Natural killer cell (primary cell): ENCODE measurements around the gene NEUROD2. TPM values are rescaled to one million over a fixed set of nuclear protein-coding genes. Genes with fewer than 3 reads are reported as not detected.

Source experiments
- ATAC-seq, 3 donors: fragments of 150-1000 bp in 2 of 3; fragments of 200-7000 bp in 1 of 3; cut with Tn5 transposase; 1 replicate in 1 of 3; 2 replicates in 2 of 3; pipeline ENCODE4 v1.10.0; 2021; ENCODE audit warnings: mild to moderate bottlenecking in 2 of 3, moderate library complexity in 2 of 3
- DNase-seq, 2 donors: peaks; one replicate each; pipeline versions ENCODE4 v3.0.0 to v3.0.0-alpha.2; 2013 to 2021; ENCODE audit warnings: mixed read lengths in 1 of 2
- H3K27ac ChIP-seq: one replicate; pipeline ENCODE4 v1.5.1; 2013; ENCODE audit warnings: mild to moderate bottlenecking, low read length
- H3K27me3 ChIP-seq: one replicate; pipeline ENCODE4 v1.6.1; 2013; ENCODE audit warnings: low read length; ENCODE audit not compliant: control insufficient read depth, insufficient read depth
- H3K36me3 ChIP-seq: one replicate; pipeline ENCODE4 v1.6.1; 2013; ENCODE audit warnings: low read length; ENCODE audit not compliant: control insufficient read depth, insufficient read depth
- H3K4me1 ChIP-seq: one replicate; pipeline ENCODE4 v1.6.1; 2013; ENCODE audit warnings: low read length; ENCODE audit not compliant: control insufficient read depth, insufficient read depth
- H3K4me3 ChIP-seq: one replicate; pipeline ENCODE4 v1.5.1; 2013; ENCODE audit warnings: low read length
- H3K9me3 ChIP-seq: one replicate; pipeline ENCODE4 v1.6.1; 2013; ENCODE audit warnings: low read length; ENCODE audit not compliant: control insufficient read depth, insufficient read depth
- H3K27ac Mint-ChIP-seq, 2 donors: one replicate each; pipeline ENCODE4 v1.8.0; 2022; ENCODE audit warnings: mild to moderate bottlenecking in 2 of 2, mixed read lengths in 2 of 2, moderate library complexity in 1 of 2
- H3K27me3 Mint-ChIP-seq, 2 donors: one replicate each; pipeline ENCODE4 v1.8.0; 2022; ENCODE audit warnings: low read depth in 2 of 2, mixed read lengths in 2 of 2
- H3K36me3 Mint-ChIP-seq: one replicate; pipeline ENCODE4 v1.8.0; 2022; ENCODE audit warnings: mixed read lengths
- H3K4me1 Mint-ChIP-seq, 2 donors: one replicate each; pipeline ENCODE4 v1.8.0; 2022; ENCODE audit warnings: mixed read lengths in 2 of 2
- H3K4me3 Mint-ChIP-seq: one replicate; pipeline ENCODE4 v1.8.0; 2022; ENCODE audit warnings: mild to moderate bottlenecking, moderate library complexity, mixed read lengths
- H3K9me3 Mint-ChIP-seq, 2 donors: one replicate each; pipeline ENCODE4 v1.8.0; 2022; ENCODE audit warnings: mixed read lengths in 2 of 2
- WGBS: methylation state at CpG from one replicate; pipeline ENCODE4 v1.1.7; 2013; ENCODE audit warnings: missing lambda C conversion rate; ENCODE audit not compliant: insufficient coverage; 5-methylcytosine and 5-hydroxymethylcytosine counted together
- intact Hi-C: fragments of 100-400 bp; cut with micrococcal nuclease; formaldehyde crosslinking; loops from one replicate; pipeline ENCODE4 v1.14.2; 2022
- total RNA-seq, 4 donors: library from RNA; stranded (reverse); fragments of 120-200 nt in 1 of 4; gene quantifications; one replicate each; pipeline versions ENCODE4 v1.2.3 to v1.2.4, GENCODE V29; 2013 to 2022
- TF ChIP-seq, protein P1 (sequence below): fragments of 200-600 bp; IDR thresholded peaks from one replicate; pipeline ENCODE4 v1.8.0; 2022; ENCODE audit warnings: antibody characterized with exemption

The NEUROD2 gene
- total RNA-seq, 3 donors from 2014 or later (not counting 1 experiment from before 2014, with no cell fraction given), result not detected

DNA sequence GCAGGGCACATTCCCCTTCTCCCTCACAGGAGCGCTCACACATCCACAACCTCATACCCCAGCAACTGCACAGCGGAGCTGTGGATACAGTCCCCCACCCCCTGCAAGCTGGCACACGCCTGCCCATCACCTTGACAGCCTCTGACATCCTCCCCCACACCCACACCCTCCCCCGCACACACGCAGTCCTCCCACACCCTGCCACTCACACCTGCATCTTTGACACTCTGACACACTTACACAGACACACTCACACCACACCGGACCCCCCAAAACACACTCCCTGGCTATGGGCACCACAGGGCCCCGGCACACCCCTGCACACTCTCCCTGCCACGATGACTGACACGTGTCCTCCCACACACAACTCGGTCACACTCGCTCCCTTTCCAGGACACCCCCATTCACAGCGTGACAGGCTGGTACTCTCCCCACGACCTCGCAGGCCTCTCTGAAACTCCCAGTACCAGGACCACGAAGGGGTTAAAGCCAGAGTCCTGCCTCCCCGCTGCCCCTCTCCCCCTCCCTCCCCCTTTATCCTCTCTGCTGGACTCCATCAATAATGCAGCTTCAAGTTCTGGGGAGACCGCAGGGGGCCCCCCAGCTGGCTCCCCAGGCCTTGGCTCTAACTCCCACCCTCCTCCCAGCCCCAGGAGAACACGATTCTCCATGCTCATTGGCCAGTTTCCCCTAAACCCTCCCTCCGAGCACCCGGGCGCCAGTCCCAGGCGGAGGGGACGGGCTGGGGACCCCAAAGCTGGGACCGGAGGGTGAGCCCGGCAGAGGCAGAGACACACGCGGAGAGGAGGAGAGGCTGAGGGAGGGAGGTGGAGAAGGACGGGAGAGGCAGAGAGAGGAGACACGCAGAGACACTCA, 18.7 kb upstream of the NEUROD2 start, which contains the start of gene PPP1R1B:
Gene PPP1R1B (plus strand): TSS at position 782 of the 876 bp plus-strand sequence. CDS start 441 bp downstream, outside the sequence.
- no peaks in the 10 kb centered on the region for H3K9me3 Mint-ChIP-seq
- Histone ChIP-seq H3K36me3 (no peaks in the 10 kb centered on the region), H3K4me1 (peaks cover 28% of the 10 kb centered on the region), H3K4me3 (no peak within 1 kb of the TSS), H3K27ac (no peak within 1 kb of the TSS), H3K27me3 (peaks cover 13% of the 10 kb centered on the region), H3K9me3 (no peaks in the 10 kb centered on the region)
- ATAC-seq, result no peak
- TF ChIP-seq, protein P1, sequence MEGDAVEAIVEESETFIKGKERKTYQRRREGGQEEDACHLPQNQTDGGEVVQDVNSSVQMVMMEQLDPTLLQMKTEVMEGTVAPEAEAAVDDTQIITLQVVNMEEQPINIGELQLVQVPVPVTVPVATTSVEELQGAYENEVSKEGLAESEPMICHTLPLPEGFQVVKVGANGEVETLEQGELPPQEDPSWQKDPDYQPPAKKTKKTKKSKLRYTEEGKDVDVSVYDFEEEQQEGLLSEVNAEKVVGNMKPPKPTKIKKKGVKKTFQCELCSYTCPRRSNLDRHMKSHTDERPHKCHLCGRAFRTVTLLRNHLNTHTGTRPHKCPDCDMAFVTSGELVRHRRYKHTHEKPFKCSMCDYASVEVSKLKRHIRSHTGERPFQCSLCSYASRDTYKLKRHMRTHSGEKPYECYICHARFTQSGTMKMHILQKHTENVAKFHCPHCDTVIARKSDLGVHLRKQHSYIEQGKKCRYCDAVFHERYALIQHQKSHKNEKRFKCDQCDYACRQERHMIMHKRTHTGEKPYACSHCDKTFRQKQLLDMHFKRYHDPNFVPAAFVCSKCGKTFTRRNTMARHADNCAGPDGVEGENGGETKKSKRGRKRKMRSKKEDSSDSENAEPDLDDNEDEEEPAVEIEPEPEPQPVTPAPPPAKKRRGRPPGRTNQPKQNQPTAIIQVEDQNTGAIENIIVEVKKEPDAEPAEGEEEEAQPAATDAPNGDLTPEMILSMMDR, result no peak
- peak in 1 of 2 donors; percentile 23 for DNase-seq
- WGBS, result 23% methylated on average over 29 of the region's 29 CpGs
- peaks cover 16 to 32% of the 10 kb centered on the region in 2 donors for H3K4me1 Mint-ChIP-seq
- no peaks in the 10 kb centered on the region for H3K36me3 Mint-ChIP-seq
- H3K27me3 Mint-ChIP-seq, result peaks cover 10 to 31% of the 10 kb centered on the region in 2 donors
- no peak within 1 kb of the TSS for H3K27ac Mint-ChIP-seq
- H3K4me3 Mint-ChIP-seq, result no peak within 1 kb of the TSS
- intact Hi-C loops, result no loop called here

DNA sequence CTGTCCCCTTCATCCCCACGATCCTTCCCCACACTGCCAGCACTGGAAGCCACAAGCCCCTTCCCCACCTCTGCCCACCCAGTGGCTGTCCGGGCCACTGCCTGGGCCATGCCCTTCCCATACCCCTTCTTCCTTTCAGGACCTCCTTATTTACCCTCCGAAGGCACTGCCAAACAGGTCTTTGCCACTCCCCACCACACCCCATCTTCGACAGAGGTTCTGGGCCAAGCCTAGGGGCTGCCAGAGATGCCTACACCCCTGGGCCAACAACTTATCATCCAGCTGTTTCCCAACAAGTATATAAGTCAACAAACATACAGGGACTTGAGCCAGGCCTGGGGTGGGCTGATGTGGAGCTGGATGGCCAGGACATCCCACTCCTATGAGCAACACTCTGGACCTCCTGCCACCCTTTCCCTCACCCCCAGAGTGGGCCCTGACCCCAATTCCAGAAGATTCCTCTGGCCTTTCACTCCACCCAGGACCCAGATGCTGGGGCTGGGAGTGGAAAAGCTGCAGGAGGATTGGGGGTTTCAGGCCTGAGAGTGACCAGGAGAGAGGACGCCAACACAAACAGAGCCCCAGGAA, 17.6 kb upstream of the NEUROD2 start:
- intact Hi-C loops, result no loop called here
- Mint-ChIP-seq H3K4me1 (peaks cover 16 to 32% of the 10 kb centered on the region in 2 donors), H3K27me3 (peaks cover 10 to 25% of the 10 kb centered on the region in 2 donors), H3K4me3 (no peak overlapping the region), H3K27ac (no peak overlapping the region), H3K9me3 (no peaks in the 10 kb centered on the region), H3K36me3 (no peaks in the 10 kb centered on the region)
- TF ChIP-seq, protein P1, result no peak
- DNase-seq (no peak), ATAC-seq (no peak)
- no peaks in the 10 kb centered on the region for H3K36me3 ChIP-seq
- peaks cover 28% of the 10 kb centered on the region for H3K4me1 ChIP-seq
- 89% methylated on average over 4 of the region's 5 CpGs for WGBS
- no peaks in the 10 kb centered on the region for H3K9me3 ChIP-seq
- H3K27me3 ChIP-seq, result peaks cover 13% of the 10 kb centered on the region
- no peak overlapping the region for H3K27ac ChIP-seq
- H3K4me3 ChIP-seq, result no peak overlapping the region

DNA sequence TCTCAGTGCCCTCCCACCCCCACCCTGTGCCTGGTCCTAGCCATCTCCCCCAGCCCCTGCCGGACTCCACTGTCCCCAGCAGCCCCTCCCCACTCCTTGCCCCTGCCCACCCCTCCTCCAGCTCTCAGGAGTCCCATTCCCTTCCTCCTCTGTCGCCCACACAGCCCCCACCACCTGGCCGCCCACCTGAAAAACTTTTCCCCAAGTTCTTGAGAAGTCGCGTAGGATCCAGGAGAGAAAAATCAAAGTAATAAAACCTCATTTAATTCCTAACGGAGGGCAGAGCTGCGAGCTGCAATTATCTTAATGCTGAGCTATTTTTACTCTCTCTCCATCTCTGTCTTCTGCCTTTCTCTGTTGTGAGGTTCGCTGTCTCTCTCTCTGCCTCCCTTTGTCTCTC, 16.6 kb upstream of the NEUROD2 start:
- TF ChIP-seq, protein P1, result no peak
- Mint-ChIP-seq H3K4me1 (peaks cover 16 to 32% of the 10 kb centered on the region in 2 donors), H3K4me3 (no peak overlapping the region), H3K27me3 (peaks cover 10 to 27% of the 10 kb centered on the region in 2 donors), H3K27ac (no peak overlapping the region), H3K36me3 (no peaks in the 10 kb centered on the region), H3K9me3 (no peaks in the 10 kb centered on the region)
- DNase-seq, result no peak
- no peak overlapping the region for H3K27ac ChIP-seq
- H3K4me3 ChIP-seq, result no peak overlapping the region
- WGBS, result 89% methylated on average over 8 of the region's 8 CpGs
- H3K36me3 ChIP-seq, result no peaks in the 10 kb centered on the region
- intact Hi-C loops, result loop anchor here (5.0 kb wide), 1 partner anchor 43 kb away; the partner anchor contains the start of genes PNMT and TCAP
- H3K9me3 ChIP-seq, result no peaks in the 10 kb centered on the region
- H3K4me1 ChIP-seq, result peaks cover 28% of the 10 kb centered on the region
- peaks cover 13% of the 10 kb centered on the region for H3K27me3 ChIP-seq
- no peak for ATAC-seq
